GM19324 (cell line): ENCODE data around the gene PLEKHA7.

Source experiments
- ATAC-seq: cut with Tn5 transposase; IDR thresholded peaks from one replicate; pipeline ENCODE4 v1.9.1; 2021; ENCODE audit warnings: mild to moderate bottlenecking, moderate library complexity; ENCODE audit not compliant: unreplicated experiment, low FRiP score

The PLEKHA7 gene

DNA sequence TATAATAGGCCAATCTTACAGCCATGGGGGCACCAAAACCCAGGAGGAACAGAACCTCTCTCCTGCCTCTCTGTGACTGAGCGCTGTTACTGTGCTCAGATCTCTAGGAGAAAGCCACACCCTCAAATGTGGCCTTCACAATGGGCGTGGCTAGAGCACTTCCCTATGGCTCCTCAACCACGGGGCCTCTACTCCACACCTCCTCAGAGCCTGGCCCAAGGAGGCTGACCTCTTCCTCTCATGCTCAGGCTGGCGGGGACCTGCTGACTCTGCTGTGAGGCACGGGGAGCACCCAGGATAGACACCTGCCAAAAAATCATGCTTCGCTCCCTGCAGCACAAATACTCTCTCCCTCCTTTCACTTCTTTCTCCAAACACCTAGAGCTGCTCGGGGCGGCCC is 234.8 kb downstream of the PLEKHA7 start:
- ATAC-seq: no peak

DNA sequence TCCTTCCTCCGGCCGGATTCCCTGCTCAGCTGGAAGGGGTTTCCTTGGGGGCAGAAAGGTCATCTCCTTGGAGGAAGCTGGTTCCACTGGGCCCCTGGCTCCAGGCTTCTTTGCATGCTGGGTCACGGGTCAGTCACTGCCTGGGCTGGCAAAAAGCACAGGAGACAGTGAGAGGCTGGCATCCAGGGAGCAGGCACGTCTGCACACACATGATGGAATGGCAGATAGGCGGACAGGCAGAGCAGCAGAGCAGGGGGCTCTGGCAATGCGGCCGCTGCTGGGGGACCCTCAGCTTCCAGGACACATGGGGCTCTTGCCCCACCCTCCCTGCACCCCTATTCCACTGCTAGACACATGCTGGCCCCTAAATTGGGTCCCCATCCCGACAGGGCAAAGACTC is 235.3 kb downstream of the PLEKHA7 start:
- no peak for ATAC-seq

DNA sequence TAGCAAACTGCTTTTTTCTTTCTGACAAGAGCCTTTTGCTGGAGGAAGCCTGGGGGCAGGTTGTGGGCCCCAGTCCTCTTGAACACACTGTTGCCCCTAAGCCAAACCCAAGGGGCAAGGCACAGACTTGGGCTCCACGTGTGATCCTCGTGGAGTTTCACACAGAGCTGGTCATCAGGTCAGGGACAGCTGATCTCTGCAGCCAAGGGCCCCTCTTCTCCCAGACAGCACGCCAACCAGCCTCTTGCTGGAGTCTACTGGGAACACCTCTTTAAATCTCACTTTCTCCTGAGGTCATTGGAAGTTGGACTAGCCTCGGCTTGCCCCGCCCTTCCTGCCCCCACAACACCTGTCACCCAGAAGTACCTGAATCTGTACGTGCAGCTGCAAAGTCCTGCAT is 235.9 kb downstream of the PLEKHA7 start:
- no peak for ATAC-seq

DNA sequence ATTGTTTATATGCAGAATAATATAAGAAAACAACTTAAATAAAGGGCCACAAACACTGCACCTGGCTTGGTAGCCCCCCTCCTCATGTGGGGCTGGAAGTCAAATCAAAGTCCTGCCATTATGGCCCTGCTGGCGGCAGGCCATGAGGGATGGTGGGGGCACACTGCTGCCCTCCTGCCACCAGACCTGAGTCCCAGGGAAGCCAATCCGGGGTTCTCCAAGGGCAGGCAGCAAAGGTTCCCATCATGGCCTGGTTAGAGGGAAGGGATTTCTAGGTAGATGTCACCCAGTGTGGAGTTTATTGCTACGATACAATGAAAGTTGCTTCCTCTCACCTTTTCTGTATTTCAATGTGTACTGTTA is 236.6 kb downstream of the PLEKHA7 start:
- ATAC-seq: no peak

DNA sequence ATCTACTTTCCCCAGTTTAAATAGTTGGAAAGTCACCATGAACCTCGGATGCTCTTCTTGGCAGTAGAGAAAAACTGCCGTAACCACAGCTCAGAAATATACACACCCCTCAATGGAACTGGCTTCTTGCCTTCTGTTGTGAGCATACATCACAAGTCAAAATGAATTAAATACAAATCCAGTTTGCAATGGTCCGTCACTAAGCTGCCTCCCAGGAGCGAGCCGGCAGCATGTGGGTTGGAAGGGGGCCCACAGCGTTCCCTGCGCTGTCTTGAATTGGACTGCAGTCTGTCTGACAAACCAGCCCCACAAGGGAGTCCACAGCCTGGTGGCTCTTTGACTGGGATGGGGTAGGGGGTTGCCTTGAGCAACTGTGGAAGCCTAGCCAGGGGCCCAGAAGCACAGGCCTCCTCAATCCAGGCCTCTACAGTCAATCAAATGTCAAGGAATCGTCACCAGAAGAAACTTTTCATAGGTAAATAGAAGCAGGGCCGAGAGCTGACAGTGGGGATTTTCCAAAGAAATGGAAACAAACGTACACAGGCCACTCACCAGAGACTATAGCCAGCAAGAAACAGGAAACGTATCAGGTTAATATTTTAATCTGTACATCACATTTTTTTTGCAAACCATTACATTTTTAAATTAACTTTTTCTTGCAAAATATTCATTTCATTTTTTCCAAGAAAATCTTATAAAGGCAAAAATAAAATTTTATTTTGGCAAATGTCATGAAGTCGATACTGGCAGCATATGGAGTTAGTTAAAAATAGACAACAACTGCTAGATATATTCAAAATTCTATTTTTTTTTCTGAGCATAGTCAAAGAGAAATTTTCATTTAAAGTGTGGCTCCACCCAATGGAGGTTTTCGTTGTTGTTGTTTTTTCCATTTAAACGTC is 237.3 kb downstream of the PLEKHA7 start:
- no peak for ATAC-seq

DNA sequence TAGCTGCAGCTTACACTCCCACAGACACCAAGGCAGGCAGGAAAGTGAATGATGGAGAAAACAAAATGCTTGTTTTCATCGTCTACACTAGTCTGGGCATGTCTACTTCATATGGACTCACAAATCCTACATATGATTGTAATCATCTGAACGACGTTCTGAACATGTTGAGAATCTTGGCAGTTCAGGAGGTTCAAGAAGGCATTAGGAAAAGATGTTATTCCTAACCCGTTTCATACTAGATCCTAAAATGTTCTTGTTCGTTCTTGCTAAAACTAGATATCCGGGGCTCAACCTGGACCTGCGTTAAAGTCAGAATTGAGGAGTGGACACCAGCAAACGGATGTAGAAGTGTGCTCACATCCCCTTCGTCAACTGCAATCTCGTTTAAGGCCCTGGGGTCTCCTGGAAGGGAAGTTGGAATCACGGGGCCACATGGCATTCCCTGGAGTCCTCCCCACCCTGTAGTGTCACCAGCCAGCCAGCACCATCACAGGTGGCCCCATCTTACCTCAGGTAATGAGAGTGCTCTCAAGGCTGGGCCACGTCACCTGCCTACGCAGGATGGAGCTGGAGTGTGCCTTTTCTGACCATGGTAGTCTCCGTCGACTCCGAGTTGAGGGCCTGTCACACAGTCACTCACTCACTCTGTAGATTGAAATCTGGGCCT is 238.5 kb downstream of the PLEKHA7 start:
- ATAC-seq: no peak

DNA sequence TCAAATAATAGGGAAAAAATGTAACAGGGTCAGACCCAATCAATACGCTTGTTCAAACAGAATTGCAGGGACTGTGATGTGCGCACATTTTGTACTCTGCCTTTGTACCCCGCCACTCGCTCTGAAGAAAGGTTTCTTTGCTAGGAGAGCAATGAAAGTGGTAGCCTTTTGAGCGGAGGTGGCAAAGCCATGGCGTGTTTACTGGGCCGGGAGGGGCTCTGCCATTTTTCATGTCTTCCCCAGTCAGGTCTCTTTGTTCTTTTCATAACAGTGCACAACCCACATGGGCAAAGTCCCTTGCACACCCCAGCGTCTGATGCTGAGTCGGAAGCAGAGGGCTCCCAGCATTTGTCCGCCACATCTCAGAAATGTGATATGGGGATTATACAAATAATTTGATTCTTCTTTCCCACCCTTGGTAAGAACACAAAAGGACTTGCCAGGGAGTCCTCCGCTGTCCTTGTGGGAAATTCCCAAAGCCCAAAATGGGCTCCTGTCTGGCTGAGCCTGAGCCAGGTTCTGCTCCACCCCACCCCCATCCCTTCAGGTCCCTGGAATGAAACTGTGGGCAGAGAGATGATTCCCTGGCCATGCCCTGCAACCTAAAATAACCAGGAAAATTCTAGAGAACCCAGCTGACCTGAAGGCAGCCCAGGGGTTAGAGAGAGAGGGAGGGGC is 239.1 kb downstream of the PLEKHA7 start:
- ATAC-seq: no peak

DNA sequence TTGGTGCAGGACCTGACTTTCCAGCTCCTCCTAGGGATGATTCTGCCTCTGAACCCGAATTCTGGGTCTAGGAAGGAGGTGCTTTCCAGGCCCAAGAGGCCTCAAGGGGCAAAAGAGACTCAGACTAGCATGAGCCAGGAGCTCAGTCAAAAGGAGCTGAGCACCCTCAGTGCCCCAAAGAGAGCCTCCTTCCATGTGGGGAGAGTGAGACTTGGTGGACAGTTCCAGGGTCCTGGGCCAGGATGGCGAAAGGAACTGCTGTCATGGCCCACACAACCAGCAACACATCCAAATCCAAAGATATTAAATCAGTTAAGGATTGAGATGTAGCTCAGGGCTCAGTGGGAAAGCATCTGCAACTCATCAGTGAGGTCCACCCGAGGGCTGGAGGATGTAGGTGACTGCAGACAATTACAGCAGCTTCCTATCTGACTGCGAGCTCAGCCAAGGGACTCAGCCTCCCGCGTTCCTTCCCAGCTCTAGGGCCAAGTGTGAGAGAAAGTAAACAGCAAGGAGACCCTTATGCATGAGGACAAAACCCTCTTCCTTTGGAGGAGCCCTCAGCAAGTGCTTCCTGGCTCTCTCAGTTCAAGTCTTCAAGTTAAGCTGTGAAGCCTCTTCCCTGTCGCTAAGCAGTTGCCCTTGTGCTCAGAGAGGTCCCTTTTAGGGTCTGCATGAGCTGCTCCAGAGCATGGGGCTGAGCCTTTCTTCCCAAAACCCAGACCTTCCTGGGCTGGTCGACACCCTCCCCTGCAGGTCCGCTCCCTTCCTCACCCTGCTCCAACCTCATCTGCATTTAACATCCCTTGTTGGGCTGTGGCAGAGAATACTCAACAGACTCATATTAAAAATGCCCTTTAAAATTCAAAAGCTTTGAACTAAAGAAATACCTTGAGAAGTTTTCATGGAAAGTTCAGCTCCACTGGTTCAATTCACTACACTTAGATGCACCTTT is 240.0 kb downstream of the PLEKHA7 start:
- ATAC-seq: no peak

DNA sequence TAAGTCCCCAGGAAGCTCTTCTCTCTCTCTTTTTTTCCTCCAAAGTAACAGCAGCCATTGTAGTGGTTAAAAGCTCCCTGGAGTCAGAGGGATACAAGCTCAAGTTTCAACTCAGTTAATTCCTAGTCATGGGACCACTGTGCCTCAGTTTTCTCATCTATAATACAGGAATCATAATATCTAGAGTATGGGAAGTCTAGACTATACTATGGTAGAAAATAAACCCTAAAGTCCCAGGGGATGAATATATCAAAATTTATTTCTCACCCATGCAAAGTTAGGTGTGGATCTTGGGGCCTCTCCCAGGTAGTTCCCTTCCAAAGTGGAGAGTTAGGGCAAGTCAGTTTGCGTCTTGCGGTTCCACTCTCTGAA is 242.1 kb downstream of the PLEKHA7 start:
- ATAC-seq: no peak

DNA sequence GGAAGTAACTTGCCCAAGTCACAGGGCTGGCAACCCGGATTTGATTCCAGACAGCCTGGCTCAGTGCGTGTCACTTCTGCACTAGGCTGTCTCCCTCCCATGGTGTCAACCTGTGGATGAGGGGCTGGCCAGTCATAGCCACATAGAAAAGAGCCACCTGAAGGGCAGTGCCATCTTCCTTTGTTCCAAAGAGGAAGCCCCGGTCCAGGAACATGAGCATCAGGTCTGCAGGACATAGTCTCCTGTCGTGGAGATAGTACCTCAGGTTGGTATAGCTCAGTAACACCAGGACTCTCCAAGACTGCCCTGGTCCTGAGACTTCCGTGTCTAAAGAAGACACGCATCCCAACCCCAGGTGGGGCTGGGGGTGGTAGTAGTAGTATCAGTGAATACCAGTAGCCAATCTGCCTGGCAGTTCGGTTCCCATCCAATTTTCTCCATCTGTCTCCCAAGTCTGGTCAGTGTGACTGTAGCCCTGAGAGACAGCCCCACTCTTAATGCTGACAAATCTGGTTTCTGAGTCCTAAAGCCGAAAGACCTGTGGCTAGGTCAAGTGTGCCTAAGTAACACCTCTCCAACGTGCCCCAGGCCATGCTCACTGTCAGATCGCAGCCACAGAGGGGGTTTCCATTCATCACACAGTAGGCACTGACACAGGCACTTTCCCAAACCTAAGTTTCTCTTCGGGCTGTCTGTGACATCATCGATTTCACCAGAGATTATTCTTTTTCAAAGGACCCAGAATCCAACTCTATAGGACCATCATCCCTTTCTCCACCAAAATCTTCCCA is 242.7 kb downstream of the PLEKHA7 start:
- ATAC-seq: no peak

DNA sequence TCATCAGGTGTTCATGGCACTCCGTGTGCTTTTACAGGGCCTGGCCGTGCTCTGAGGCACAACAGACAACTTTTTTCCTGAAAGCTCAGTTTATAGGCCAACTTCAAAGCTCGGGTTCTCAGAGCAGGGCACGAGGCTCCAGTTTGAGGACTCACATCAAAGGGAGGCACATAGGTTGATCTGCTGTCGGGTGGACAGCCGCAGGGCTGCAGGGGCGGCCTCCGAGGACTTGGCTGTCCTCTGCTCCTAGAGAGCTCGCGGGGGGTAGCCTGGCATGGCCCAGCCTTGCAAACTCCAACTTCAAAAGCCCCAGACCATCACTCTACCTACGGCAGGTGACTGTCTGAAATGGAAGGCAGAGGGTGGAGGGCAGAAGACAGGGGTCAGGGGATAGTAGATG is 244.2 kb downstream of the PLEKHA7 start:
- ATAC-seq: no peak

DNA sequence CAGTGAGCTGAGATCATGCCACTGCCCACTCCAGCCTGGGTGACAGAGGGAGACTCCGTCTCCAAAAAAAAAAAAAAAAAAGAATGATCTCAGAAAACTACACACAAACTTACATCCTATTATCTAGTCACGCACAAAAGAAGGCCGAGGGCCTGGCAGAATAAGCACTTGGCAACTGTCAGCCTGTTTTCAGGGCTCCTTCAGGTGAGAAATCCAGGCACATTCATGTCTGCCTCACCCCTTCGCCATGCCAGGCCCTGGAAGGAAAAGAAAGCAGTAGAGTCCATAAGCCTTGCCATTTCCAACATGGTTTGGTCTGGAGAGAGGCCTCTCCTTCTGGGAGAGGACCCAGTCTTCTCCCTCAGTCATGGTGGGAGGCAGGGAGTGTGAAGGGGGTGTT is 244.8 kb downstream of the PLEKHA7 start:
- ATAC-seq: no peak

DNA sequence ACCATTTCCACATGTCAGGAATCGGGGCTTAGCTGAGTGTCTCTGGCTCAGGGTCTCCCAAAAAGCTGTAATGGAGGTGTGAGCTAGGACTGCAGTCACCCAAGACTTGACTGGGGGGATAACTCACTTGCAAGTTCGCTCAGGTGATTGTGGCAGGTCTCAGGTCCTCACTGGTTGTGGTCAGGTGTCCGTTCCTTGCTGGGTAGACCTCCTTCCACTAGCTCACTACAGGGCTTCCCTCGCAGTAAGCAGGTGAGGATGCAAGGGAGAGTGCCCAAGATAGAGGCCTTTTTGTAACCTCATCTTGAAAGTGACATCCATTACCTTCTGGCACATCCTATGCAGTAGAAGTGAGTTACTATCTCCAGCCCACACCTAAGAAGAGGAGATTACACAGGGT is 246.3 kb downstream of the PLEKHA7 start:
- no peak for ATAC-seq

DNA sequence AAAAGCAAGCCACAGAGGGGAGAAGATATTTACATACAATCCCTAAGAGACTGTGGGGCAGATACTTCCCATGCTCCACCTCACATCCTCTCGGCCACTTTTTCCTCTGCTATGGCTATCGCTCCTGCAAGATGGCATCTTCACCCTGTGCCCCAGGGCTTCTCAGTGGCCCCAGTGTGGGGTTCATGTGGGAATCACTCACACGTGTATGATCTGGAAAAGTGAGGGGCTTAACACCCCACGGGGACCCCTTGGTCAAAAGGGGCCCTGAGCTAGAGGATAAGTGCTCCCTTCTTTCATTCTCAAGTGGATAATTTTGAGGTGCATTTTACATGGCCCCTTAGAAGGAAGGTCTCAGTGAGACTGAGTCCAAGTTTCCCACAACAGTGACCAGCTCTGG is 247.1 kb downstream of the PLEKHA7 start:
- no peak for ATAC-seq

DNA sequence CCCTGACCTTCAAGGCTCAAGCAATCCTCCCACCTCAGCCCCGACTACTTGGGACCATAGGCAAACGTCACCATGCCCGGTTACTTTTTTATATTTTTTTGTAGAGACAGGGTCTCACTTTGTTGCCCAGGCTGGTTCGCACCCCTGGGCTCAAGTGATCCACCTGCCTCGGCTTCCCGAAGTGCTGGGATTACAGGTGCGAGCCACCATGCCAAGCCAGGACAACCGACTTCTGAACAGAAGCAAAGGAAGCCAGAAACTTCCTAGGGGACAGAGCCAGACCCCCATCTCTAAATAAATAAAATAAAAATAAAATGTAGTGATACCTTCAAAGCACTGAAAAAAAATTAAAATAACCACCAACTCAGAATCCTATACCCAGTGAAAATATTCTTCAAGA is 249.3 kb downstream of the PLEKHA7 start:
- ATAC-seq: no peak

DNA sequence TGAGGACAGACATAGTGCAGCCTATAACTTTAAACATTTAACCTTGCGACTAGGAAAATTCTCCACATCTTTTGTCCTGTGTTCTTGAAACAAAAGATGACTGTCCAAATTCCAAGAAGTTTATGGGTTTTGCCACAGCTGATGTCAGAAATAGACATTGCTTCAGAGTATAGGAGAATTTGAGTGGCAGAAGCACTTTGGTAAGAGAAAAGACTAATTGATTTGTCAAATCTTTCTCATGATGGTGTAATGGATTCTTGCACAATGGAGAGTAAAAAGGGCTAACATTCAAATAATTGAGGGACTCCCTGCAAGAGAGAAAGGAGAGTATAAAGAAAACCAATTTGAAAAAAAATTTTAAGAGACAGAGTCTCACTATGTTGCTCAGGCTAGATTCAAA is 250.5 kb downstream of the PLEKHA7 start:
- ATAC-seq: no peak

DNA sequence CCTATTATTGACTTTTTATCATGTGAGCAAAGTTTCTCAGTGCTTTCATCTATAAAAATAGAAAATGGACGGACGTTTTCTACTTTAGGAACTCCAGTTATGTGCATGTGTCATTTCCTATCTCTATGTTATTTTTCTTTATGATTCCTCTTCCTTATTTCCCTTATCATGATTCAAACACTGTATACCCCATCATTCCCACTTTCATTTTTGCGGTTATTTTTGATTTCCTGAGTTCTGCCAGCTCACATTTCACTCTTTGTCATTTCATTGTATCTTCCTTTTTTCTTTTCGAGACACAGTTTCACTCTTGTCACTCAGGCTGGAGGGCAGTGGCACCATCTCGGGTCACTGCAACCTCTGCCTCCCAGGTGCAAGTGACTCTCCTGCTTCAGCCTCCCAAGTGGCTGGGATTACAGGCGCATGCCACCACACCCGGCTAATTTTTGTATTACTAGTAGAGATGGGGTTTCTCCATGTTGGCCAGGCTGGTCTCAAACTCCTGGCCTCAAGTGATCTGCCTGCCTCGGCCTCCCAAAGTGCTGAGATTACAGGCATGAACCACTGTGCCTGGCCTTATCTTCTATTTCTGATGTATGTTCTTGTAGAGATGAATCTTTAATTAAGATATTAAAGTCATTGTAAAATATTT is 254.2 kb downstream of the PLEKHA7 start:
- no peak for ATAC-seq

DNA sequence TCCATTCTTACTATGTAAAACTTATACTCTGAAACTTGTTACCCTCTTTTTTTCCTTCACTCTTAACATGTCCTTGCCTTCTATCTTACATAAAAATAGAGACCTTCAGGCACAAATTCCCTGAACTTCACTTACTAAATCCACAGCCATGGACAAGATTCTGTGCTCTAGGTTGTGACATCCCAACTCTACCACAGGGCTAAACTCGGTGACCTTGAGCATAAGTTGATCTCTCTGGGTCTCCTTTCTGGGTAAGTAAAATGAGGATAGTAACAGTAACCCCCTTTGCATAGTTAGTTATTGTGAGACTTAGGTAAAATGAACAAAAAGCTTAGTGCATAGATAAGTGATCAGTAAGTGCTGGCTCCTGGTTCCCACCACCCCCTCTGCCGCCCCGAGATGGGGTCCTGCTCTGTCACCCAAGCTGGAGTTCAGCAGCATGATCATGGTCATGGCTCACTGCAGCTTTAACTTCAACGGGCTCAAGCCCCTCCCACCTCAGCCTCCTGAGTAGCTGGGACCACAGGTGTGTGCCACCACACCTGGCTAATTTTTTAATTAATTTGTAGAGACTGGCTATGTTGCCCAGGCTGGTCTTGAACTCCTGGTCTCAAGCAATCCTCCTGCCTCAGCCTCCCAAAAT is 255.7 kb downstream of the PLEKHA7 start:
- no peak for ATAC-seq

DNA sequence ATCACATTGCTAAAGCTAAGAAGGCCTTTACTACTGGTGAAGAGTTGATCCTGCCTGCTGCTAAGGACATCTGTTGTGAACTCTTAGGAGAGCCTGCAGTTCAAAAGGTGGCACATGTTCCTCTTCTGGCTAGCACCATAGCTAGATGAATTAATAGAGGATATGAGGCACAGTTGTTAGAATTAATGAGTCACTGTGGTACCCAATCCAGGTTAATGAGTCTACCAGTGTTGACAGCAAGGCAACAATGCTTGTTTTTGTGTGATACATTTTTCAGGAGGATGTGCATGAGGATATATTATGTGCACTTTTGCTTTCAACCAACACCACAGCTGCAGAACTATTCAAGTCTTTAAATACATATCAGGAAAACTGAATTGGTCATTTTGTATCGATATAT is 263.8 kb downstream of the PLEKHA7 start:
- ATAC-seq: no peak
